SK-N-MC (cell line): ENCODE results near the gene PGLYRP2.

Experiments used
- EZH2 ChIP-seq: fragments of 200-600 bp; sonication (generic); IDR thresholded peaks from one replicate; pipeline ENCODE4 v1.6.1; 2017; ENCODE audit warnings: antibody characterized with exemption
- POLR2AphosphoS5 ChIP-seq: IDR thresholded peaks from 2 replicates; pipeline ENCODE4 v1.6.1; 2012; ENCODE audit warnings: mild to moderate bottlenecking, low read depth, low read length, borderline replicate concordance

DNA sequence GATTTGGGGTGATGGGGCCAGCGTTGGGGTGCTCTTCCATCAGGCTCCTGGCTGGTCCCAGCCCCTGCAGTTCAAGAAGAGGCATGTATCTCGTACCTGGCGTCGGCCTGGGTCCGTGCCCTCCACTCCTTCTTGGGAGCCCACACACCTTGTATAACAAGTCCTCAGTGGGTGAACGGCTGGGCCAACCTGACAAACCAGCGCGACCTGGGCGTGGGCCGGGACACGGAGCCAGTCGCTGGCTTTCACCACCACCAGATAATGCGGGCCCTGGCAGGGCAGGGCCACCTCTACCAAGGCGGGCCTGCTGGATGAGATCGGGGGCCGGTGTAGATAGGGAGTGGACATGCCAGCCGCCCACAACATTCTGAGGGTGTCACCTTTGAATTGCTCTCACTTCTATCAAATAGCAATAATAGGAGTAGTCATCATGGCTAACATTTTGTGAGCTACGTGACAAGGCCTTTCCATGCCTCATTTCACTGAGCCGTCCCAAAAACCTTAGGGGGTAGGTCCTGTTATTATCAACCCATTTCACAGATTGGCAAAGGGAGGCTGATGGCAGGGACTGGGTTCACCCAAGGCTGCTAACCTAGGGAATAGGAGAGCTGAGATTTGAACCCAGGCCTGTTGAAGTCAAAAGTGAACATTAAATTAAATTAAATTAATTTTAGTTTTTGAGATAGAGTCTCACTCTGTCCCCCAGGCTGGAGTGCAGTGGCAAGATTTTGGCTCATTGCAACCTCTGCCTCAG is 32.5 kb upstream of the PGLYRP2 start:
- TF ChIP-seq EZH2 (no peak), POLR2AphosphoS5 (no peak)
